KMS-11 (cell line): ENCODE measurements around the gene NRCAM.

ENCODE experiments used
- H2AFZ ChIP-seq: fragments of 200-600 bp; sonication (generic); 2 replicates; pipeline ENCODE4 v1.6.1; 2016; ENCODE audit warnings: antibody characterized with exemption, mixed run types, low read depth
- H3K27ac ChIP-seq: fragments of 200-600 bp; sonication (generic); 2 replicates; pipeline ENCODE4 v1.6.1; 2016; ENCODE audit warnings: mild to moderate bottlenecking, mixed run types
- H3K27me3 ChIP-seq: fragments of 200-600 bp; sonication (generic); 2 replicates; pipeline ENCODE4 v1.6.1; 2017; ENCODE audit warnings: mild to moderate bottlenecking, low read depth, mixed run types, moderate library complexity; ENCODE audit not compliant: insufficient read depth
- H3K36me3 ChIP-seq: fragments of 200-600 bp; sonication (generic); 2 replicates; pipeline ENCODE4 v1.6.1; 2017; ENCODE audit warnings: mild to moderate bottlenecking, mixed run types; ENCODE audit not compliant: insufficient read depth
- H3K4me1 ChIP-seq: fragments of 200-600 bp; sonication (generic); 2 replicates; pipeline ENCODE4 v1.6.1; 2016; ENCODE audit warnings: mild to moderate bottlenecking, low read depth, mixed run types; ENCODE audit not compliant: poor library complexity, severe bottlenecking
- H3K4me2 ChIP-seq: fragments of 200-600 bp; sonication (generic); 2 replicates; pipeline ENCODE4 v1.7.0; 2016; ENCODE audit warnings: mild to moderate bottlenecking, mixed run types
- H3K4me3 ChIP-seq: fragments of 200-600 bp; sonication (generic); IDR thresholded peaks from 2 replicates; pipeline ENCODE4 v1.6.1; 2017; ENCODE audit warnings: low read depth, low read length, mixed read lengths; ENCODE audit not compliant: insufficient read depth
- H3K79me2 ChIP-seq: fragments of 200-600 bp; sonication (generic); 2 replicates; pipeline ENCODE4 v1.6.1; 2016; ENCODE audit warnings: low read depth, mixed run types; ENCODE audit not compliant: insufficient read depth
- H3K9ac ChIP-seq: fragments of 200-600 bp; sonication (generic); 2 replicates; pipeline ENCODE4 v1.6.1; 2016; ENCODE audit warnings: mild to moderate bottlenecking, mixed run types
- H4K20me1 ChIP-seq: fragments of 200-600 bp; sonication (generic); 2 replicates; pipeline ENCODE4 v1.6.1; 2016; ENCODE audit warnings: mild to moderate bottlenecking, mixed run types; ENCODE audit not compliant: insufficient read depth
- TF ChIP-seq, protein P1 (sequence below): fragments of 200-600 bp; sonication (generic); conservative IDR thresholded peaks from 2 replicates; pipeline ENCODE4 v1.6.1; 2017; ENCODE audit warnings: low read depth, mild to moderate bottlenecking, antibody characterized with exemption, low read length, moderate library complexity, mixed read lengths

Gene NRCAM

DNA sequence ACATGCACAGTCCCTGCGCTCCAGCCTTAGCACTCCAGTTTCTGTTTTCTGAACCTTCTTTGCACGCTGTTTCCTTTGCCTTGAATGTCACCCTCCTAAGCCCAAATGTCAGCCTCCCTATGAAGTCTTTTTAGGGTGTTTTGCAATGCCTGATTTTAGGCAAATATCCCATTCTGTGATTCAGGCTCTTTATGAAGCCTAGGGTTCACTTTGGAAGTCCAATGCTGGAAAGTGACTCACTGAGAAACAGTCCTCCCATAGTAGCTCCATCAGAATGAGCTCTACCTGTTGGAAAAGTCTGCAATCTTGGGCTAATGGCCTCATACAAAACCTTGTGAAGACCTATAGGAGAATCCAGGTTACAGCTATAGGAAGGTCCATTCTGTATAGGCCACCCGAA is 331.4 kb downstream of the NRCAM start:
- H4K20me1 ChIP-seq = no peaks in the 10 kb centered on the region
- H3K36me3 ChIP-seq = no peaks in the 10 kb centered on the region
- no peak overlapping the region for H2AFZ ChIP-seq
- H3K27me3 ChIP-seq = no peaks in the 10 kb centered on the region
- no peak overlapping the region for H3K27ac ChIP-seq
- no peak overlapping the region for H3K4me2 ChIP-seq
- H3K4me1 ChIP-seq = no peaks in the 10 kb centered on the region
- H3K9ac ChIP-seq = no peak overlapping the region
- TF ChIP-seq, protein P1, sequence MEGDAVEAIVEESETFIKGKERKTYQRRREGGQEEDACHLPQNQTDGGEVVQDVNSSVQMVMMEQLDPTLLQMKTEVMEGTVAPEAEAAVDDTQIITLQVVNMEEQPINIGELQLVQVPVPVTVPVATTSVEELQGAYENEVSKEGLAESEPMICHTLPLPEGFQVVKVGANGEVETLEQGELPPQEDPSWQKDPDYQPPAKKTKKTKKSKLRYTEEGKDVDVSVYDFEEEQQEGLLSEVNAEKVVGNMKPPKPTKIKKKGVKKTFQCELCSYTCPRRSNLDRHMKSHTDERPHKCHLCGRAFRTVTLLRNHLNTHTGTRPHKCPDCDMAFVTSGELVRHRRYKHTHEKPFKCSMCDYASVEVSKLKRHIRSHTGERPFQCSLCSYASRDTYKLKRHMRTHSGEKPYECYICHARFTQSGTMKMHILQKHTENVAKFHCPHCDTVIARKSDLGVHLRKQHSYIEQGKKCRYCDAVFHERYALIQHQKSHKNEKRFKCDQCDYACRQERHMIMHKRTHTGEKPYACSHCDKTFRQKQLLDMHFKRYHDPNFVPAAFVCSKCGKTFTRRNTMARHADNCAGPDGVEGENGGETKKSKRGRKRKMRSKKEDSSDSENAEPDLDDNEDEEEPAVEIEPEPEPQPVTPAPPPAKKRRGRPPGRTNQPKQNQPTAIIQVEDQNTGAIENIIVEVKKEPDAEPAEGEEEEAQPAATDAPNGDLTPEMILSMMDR = no peak
- H3K79me2 ChIP-seq = no peaks in the 10 kb centered on the region
- H3K4me3 ChIP-seq = no peak overlapping the region

DNA sequence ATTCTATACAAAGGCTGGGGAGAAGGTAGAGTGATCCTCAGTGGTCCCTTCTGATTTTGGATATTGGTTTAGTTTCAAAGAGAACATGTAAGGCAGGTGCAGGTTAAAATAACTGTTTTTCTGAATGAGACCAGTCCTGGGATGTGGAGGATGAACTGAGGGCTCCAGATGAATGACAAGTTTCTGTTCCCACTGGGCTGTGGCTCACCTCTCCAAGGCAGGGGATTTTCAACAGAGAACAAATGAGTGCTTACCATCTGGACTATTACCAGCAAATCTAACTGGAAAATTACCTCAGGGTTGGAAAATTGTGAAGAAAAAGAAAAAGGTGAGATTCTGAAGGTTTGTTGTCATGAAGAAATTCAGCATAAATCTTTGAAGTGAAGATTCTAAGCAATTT is 334.1 kb downstream of the NRCAM start:
- H3K27me3 ChIP-seq = no peaks in the 10 kb centered on the region
- no peaks in the 10 kb centered on the region for H4K20me1 ChIP-seq
- H3K9ac ChIP-seq = no peak overlapping the region
- H3K27ac ChIP-seq = no peak overlapping the region
- H3K79me2 ChIP-seq = no peaks in the 10 kb centered on the region
- no peak overlapping the region for H3K4me3 ChIP-seq
- TF ChIP-seq, protein P1 = no peak
- no peak overlapping the region for H3K4me2 ChIP-seq
- no peaks in the 10 kb centered on the region for H3K4me1 ChIP-seq
- H2AFZ ChIP-seq = no peak overlapping the region
- no peaks in the 10 kb centered on the region for H3K36me3 ChIP-seq

DNA sequence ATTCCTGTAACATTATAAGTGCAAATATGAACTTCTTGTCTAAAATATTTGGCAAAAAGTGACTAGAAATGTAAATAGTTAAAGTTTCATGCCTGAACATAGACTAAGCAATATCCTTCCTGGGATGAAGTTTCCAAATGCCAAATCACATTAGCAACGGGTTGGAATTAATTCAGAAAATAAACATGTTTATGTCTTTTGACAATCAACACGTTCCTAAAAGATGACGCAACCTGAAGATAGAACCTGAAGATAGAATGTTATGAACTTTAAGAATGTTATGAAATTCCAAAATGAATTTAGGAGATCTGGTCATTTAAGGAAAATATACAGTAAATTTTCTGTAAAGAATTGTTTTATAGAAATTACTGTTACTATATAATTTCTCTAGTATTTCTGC is 335.3 kb downstream of the NRCAM start:
- Histone ChIP-seq H3K4me3 (no peak overlapping the region), H4K20me1 (no peaks in the 10 kb centered on the region), H3K79me2 (no peaks in the 10 kb centered on the region), H3K27me3 (no peaks in the 10 kb centered on the region), H3K4me2 (no peak overlapping the region), H3K27ac (no peak overlapping the region), H3K4me1 (no peaks in the 10 kb centered on the region), H3K36me3 (no peaks in the 10 kb centered on the region), H3K9ac (no peak overlapping the region), H2AFZ (no peak overlapping the region)
- TF ChIP-seq, protein P1 = no peak

DNA sequence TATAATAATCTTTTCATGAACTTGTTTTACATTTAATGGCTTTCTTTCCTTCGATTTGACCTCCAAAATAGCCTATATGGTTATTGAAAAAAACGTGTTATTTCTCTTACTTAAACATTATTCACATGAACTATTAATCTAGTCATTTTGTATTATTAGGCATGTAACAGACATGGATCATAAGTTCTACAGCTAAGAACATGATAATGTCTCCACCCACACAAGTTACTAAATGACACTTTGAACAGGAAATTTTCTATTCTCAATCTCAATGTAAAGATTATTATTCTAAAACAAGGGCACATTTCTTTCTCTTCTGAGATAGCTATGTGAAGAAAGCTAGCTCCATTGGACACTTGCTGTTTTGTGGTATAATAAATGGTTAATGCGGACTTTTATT is 336.0 kb downstream of the NRCAM start:
- H3K27ac ChIP-seq = no peak overlapping the region
- no peak overlapping the region for H3K4me3 ChIP-seq
- no peaks in the 10 kb centered on the region for H3K36me3 ChIP-seq
- no peak overlapping the region for H2AFZ ChIP-seq
- no peaks in the 10 kb centered on the region for H4K20me1 ChIP-seq
- H3K79me2 ChIP-seq = no peaks in the 10 kb centered on the region
- no peaks in the 10 kb centered on the region for H3K4me1 ChIP-seq
- no peak overlapping the region for H3K4me2 ChIP-seq
- H3K27me3 ChIP-seq = no peaks in the 10 kb centered on the region
- TF ChIP-seq, protein P1 = no peak
- H3K9ac ChIP-seq = no peak overlapping the region

DNA sequence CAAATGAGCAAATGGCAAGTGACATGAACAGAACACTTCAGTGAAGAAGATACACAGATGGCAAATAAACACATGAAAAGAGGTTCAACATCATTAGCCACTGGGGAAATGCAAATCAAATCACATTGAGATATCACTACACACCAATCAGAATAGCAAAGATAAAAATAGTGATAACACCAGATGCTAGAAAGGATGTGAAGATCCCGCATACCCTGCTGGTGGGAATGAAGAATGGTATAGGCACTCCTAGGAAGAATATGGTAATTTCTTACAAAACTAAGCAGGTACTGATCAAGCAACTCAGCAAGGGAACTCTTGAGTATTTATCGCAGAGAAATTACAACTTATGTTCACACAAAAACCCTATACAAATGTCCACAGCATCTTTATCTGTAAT is 337.3 kb downstream of the NRCAM start:
- no peak overlapping the region for H3K27ac ChIP-seq
- H3K79me2 ChIP-seq = no peaks in the 10 kb centered on the region
- no peaks in the 10 kb centered on the region for H4K20me1 ChIP-seq
- no peaks in the 10 kb centered on the region for H3K4me1 ChIP-seq
- H2AFZ ChIP-seq = no peak overlapping the region
- no peak overlapping the region for H3K9ac ChIP-seq
- H3K4me3 ChIP-seq = no peak overlapping the region
- TF ChIP-seq, protein P1 = no peak
- H3K36me3 ChIP-seq = no peaks in the 10 kb centered on the region
- H3K27me3 ChIP-seq = no peaks in the 10 kb centered on the region
- no peak overlapping the region for H3K4me2 ChIP-seq
